ENCODE measurements around the gene ARFGEF3. TPM values are rescaled to one million over a fixed set of nuclear protein-coding genes. Genes with fewer than 3 reads are reported as not detected.

The ARFGEF3 gene
- total RNA-seq, 4 donors from 2014 or later = 1.2 to 3.3 (median 2.2) TPM

- peaks cover 6 to 19% (median 18%) of the 10 kb centered on the region in 4 donors for H3K4me1 ChIP-seq
- TF ChIP-seq CTCF (IDR thresholded peaks at IDR 0.05) (no peak), POLR2AphosphoS5 (IDR thresholded peaks at IDR 0.05) (no peak), POLR2A (IDR thresholded peaks at IDR 0.05; ENCODE audit: low read depth) (no peak), EP300 (IDR thresholded peaks at IDR 0.05) (no peak)
- H3K4me3 ChIP-seq = peak overlapping the region; percentile 60 to 69 (median 64)
- intact Hi-C loops (cut with DNase I) = no loop called here
- H3K27ac ChIP-seq (replicated peaks in 1 of 4) = no peak overlapping the region
- 43% methylated on average over 8 of the region's 8 CpGs for WGBS
- no peaks in the 10 kb centered on the region for H3K9me3 ChIP-seq
- H3K36me3 ChIP-seq = no peaks in the 10 kb centered on the region
- H3K27me3 ChIP-seq = peaks cover 0 to 48% (median 6%) of the 10 kb centered on the region in 4 donors
- DNase-seq (ENCODE audit: extremely low spot score) = no peak
Measured at GRCh38 chr6:138161088-138161337, 726 bp upstream of the ARFGEF3 start.

- peaks cover 6 to 19% (median 18%) of the 10 kb centered on the region in 4 donors for H3K4me1 ChIP-seq
- WGBS = 28% methylated on average over 11 of the region's 53 CpGs
- intact Hi-C loops (cut with DNase I) = no loop called here
- H3K9me3 ChIP-seq = no peaks in the 10 kb centered on the region
- H3K4me3 ChIP-seq = peak overlapping the region; percentile 60 to 69 (median 64)
- DNase-seq (ENCODE audit: extremely low spot score) = no peak
- H3K27ac ChIP-seq (replicated peaks in 1 of 4) = peak overlapping the region in 2 of 4 donors; percentile 10 to 18
- H3K27me3 ChIP-seq = peaks cover 0 to 48% (median 6%) of the 10 kb centered on the region in 4 donors
- TF ChIP-seq POLR2AphosphoS5 (IDR thresholded peaks at IDR 0.05) (no peak), POLR2A (IDR thresholded peaks at IDR 0.05; ENCODE audit: low read depth) (no peak), EP300 (IDR thresholded peaks at IDR 0.05) (no peak), CTCF (IDR thresholded peaks at IDR 0.05) (no peak)
- no peaks in the 10 kb centered on the region for H3K36me3 ChIP-seq
Measured at GRCh38 chr6:138162111-138162954, 594 bp downstream of the ARFGEF3 start.

GRCh38 chr6:138162955-138163575 is 1.3 kb downstream of the ARFGEF3 start:
- H3K36me3 ChIP-seq = no peaks in the 10 kb centered on the region
- TF ChIP-seq POLR2AphosphoS5 (IDR thresholded peaks at IDR 0.05) (no peak), POLR2A (IDR thresholded peaks at IDR 0.05; ENCODE audit: low read depth) (no peak), CTCF (IDR thresholded peaks at IDR 0.05) (no peak), EP300 (IDR thresholded peaks at IDR 0.05) (no peak)
- no peak for DNase-seq (ENCODE audit: extremely low spot score)
- H3K4me3 ChIP-seq = peak overlapping the region in 1 of 4 donors; percentile 69
- intact Hi-C loops (cut with DNase I) = no loop called here
- H3K9me3 ChIP-seq = no peaks in the 10 kb centered on the region
- H3K4me1 ChIP-seq = peaks cover 6 to 19% (median 18%) of the 10 kb centered on the region in 4 donors
- no peak overlapping the region for H3K27ac ChIP-seq (replicated peaks in 1 of 4)
- 84% methylated on average over 5 of the region's 5 CpGs for WGBS
- H3K27me3 ChIP-seq = peaks cover 0 to 48% (median 6%) of the 10 kb centered on the region in 4 donors

- TF ChIP-seq CTCF (IDR thresholded peaks at IDR 0.05) (no peak), POLR2A (IDR thresholded peaks at IDR 0.05; ENCODE audit: low read depth) (no peak), POLR2AphosphoS5 (IDR thresholded peaks at IDR 0.05) (no peak), EP300 (IDR thresholded peaks at IDR 0.05) (no peak)
- no peak for DNase-seq (ENCODE audit: extremely low spot score)
- Histone ChIP-seq H3K4me1 (no peaks in the 10 kb centered on the region), H3K4me3 (no peak overlapping the region), H3K36me3 (no peaks in the 10 kb centered on the region), H3K27me3 (no peaks in the 10 kb centered on the region), H3K9me3 (peaks cover 0 to 28% (median 24%) of the 10 kb centered on the region in 4 donors), H3K27ac (replicated peaks in 1 of 4) (no peak overlapping the region)
- intact Hi-C loops (cut with DNase I) = no loop called here
- WGBS = 85% methylated on average over 2 of the region's 2 CpGs
Measured at GRCh38 chr6:138175596-138175995, 13.9 kb downstream of the ARFGEF3 start.
